K562 (cell line): ENCODE results near the gene ITPR1. TPM values are rescaled to one million over a fixed set of nuclear protein-coding genes. Genes with fewer than 3 reads are reported as not detected.

Experiments used
- ATF1 ChIP-seq, 2 experiments: fragments of 450-650 bp in 1 of 2; IDR thresholded peaks; 2 replicates each; pipeline ENCODE4 v1.6.1; 2016; ENCODE audit warnings: missing compliant biosample characterization in 1 of 2, missing genetic modification characterization in 1 of 2
- CBFA2T3 ChIP-seq: fragments of 450-650 bp; IDR thresholded peaks from 2 replicates; pipeline ENCODE4 v1.6.1; 2017
- CHCHD3 ChIP-seq: fragments of 250-450 bp; sonication (Bioruptor Pico); IDR thresholded peaks from 2 replicates; pipeline ENCODE4 v2.1.2; 2022; ENCODE audit warnings: mild to moderate bottlenecking
- ELF1 ChIP-seq: fragments of 200-800 bp; sonication (Bioruptor generic); IDR thresholded peaks from 2 replicates; pipeline ENCODE4 v1.6.1; 2016; ENCODE audit warnings: missing genetic modification characterization, missing compliant biosample characterization
- ELF4 ChIP-seq: fragments of 450-650 bp; formaldehyde crosslinking; IDR thresholded peaks from 2 replicates; pipeline ENCODE4 v1.4.0; 2022; ENCODE audit warnings: missing genetic modification characterization
- HIVEP1 ChIP-seq: fragments of 250-450 bp; sonication (Bioruptor Pico); IDR thresholded peaks from 2 replicates; pipeline ENCODE4 v1.4.0; 2020; ENCODE audit warnings: mild to moderate bottlenecking
- HMG20A ChIP-seq: fragments of 450-650 bp; formaldehyde crosslinking; conservative IDR thresholded peaks from 2 replicates; pipeline ENCODE4 v1.4.0; 2020; ENCODE audit warnings: mild to moderate bottlenecking, mixed read lengths
- KAT7 ChIP-seq: sonication (generic); formaldehyde crosslinking; IDR thresholded peaks from 2 replicates; pipeline ENCODE4 v1.8.0; 2022; ENCODE audit warnings: missing genetic modification reagents, mild to moderate bottlenecking, borderline replicate concordance
- PPARD ChIP-seq: fragments of 250-450 bp; sonication (Bioruptor Pico); IDR thresholded peaks from 2 replicates; pipeline ENCODE4 v1.8.0; 2022; ENCODE audit warnings: inconsistent platforms, mild to moderate bottlenecking, moderate library complexity
- RB1 ChIP-seq: fragments of 450-650 bp; IDR thresholded peaks from 2 replicates; pipeline ENCODE4 v1.6.1; 2017; ENCODE audit warnings: low read depth, mild to moderate bottlenecking
- RBM17 ChIP-seq: fragments of 200-400 bp; formaldehyde crosslinking; IDR thresholded peaks from 2 replicates; pipeline ENCODE4 v1.6.1; 2017; ENCODE audit warnings: low read depth, mild to moderate bottlenecking, low read length, borderline replicate concordance
- TCFL5 ChIP-seq: fragments of 250-450 bp; sonication (Bioruptor Pico); conservative IDR thresholded peaks from 2 replicates; pipeline ENCODE4 v1.6.1; 2021; ENCODE audit warnings: mild to moderate bottlenecking, moderate library complexity, matching md5 sums
- ZEB2 ChIP-seq: fragments of 450-650 bp; IDR thresholded peaks from 2 replicates; pipeline ENCODE4 v1.6.1; 2016
- ZNF696 ChIP-seq: fragments of 250-450 bp; sonication (Bioruptor Pico); conservative IDR thresholded peaks from 2 replicates; pipeline ENCODE4 v1.4.0; 2020; ENCODE audit warnings: mild to moderate bottlenecking, moderate library complexity
- polyA plus RNA-seq, 8 experiments: library from polyadenylated mRNA; depleted of rRNA in 4 of 8; stranded (reverse) in 5 of 8; unstranded in 3 of 8; fragments of >200 nt; fragmentation: Nextera tagmentation in 2 of 8; fragmentation: Illumina TruSeq in 1 of 8; extraction: Ambion mirVana in 2 of 8; extraction: Trizol in 1 of 8; gene quantifications; 2 replicates each; pipeline versions ENCODE4 v1.2.1 to v1.2.3, GENCODE V29; 2011 to 2014; ENCODE audit warnings: inconsistent platforms in 1 of 8, missing spikeins in 1 of 8
- total RNA-seq, 7 experiments: library from RNA; depleted of rRNA in 6 of 7; stranded (reverse); fragments of >200 nt in 6 of 7; fragmentation: Illumina TruSeq in 2 of 7; extraction: Trizol in 2 of 7; gene quantifications; 2 replicates each; pipeline versions ENCODE4 v1.2.1 to v1.2.3, GENCODE V29; 2011 to 2021; ENCODE audit warnings: low replicate concordance in 1 of 7
- TF ChIP-seq, protein P1 (sequence below), 2 experiments: fragments of 450-650 bp in 1 of 2; sonication (generic) in 1 of 2; formaldehyde crosslinking in 1 of 2; IDR thresholded peaks; 2 replicates each; pipeline versions ENCODE4 v1.7.1 to v1.9.0; 2016 to 2022; ENCODE audit warnings: inconsistent platforms in 1 of 2, mild to moderate bottlenecking in 1 of 2, missing genetic modification reagents in 1 of 2
- TF ChIP-seq, protein P2 (sequence below): fragments of 250-450 bp; sonication (Bioruptor Pico); IDR thresholded peaks from 2 replicates; pipeline ENCODE4 v1.4.0; 2020; ENCODE audit warnings: mild to moderate bottlenecking, moderate library complexity, borderline replicate concordance

ITPR1 gene
- total and polyA plus RNA-seq, 9 of the 15 experiments (the other 6 are each of a cell fraction or from before 2014, with no cell fraction given), result 22.4 to 40.0 (median 27.4) TPM

DNA sequence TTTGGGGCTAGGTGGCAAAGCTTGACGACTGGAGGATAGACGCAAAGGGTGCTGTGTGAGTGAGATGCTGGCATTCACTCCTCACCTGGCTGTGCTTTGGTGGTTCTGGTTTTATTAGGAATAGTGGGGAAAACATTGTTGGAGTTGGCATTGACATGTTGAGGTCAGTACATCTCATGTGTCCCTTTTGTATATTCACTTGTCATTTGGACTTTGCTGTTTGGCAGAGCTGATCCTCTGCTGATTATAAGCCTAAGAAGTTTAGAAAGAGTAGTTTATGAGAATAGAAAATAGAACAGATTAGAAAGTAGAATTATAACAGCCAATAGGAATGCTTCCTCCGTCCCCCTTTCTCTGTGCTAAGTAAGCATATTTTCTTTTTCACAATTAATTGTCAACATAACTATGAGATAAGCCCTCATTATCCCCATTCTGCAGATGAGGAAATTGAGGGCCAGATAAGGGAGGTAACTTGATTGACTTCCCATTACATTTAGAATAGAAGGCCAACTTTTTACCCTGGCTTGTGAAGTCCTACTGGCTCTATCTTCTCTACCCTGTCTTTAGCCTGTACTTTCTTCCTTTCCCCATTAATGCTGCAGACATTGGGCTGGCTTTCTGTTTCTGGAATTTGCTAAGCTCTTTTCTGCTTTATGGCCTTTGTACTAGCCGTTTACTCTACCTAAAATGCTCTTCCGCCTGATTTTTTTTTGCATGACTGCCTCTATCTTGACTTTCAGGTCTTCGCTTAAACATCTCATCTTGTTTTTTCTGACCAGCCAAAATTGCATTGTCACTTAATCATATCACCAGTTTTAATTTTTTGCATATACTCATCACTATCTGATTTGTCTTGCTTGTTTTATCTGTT, 12.8 kb downstream of the ITPR1 start (continued):
- TF ChIP-seq, protein P1, sequence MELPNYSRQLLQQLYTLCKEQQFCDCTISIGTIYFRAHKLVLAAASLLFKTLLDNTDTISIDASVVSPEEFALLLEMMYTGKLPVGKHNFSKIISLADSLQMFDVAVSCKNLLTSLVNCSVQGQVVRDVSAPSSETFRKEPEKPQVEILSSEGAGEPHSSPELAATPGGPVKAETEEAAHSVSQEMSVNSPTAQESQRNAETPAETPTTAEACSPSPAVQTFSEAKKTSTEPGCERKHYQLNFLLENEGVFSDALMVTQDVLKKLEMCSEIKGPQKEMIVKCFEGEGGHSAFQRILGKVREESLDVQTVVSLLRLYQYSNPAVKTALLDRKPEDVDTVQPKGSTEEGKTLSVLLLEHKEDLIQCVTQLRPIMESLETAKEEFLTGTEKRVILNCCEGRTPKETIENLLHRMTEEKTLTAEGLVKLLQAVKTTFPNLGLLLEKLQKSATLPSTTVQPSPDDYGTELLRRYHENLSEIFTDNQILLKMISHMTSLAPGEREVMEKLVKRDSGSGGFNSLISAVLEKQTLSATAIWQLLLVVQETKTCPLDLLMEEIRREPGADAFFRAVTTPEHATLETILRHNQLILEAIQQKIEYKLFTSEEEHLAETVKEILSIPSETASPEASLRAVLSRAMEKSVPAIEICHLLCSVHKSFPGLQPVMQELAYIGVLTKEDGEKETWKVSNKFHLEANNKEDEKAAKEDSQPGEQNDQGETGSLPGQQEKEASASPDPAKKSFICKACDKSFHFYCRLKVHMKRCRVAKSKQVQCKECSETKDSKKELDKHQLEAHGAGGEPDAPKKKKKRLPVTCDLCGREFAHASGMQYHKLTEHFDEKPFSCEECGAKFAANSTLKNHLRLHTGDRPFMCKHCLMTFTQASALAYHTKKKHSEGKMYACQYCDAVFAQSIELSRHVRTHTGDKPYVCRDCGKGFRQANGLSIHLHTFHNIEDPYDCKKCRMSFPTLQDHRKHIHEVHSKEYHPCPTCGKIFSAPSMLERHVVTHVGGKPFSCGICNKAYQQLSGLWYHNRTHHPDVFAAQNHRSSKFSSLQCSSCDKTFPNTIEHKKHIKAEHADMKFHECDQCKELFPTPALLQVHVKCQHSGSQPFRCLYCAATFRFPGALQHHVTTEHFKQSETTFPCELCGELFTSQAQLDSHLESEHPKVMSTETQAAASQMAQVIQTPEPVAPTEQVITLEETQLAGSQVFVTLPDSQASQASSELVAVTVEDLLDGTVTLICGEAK (IDR thresholded peaks at IDR 0.05), result 0 out of 2 replicates have a peak, but pooled peaks have one; percentile 30
- TF ChIP-seq, protein P1 (CRISPR knock-in tag; IDR thresholded peaks at IDR 0.05), result no peak
- no peak for TF ChIP-seq CHCHD3 (CRISPR knock-in tag)
- TF ChIP-seq ELF4 (CRISPR knock-in tag), result 0 out of 2 replicates have a peak, but pooled peaks have one; percentile 28
- TF ChIP-seq, protein P2, sequence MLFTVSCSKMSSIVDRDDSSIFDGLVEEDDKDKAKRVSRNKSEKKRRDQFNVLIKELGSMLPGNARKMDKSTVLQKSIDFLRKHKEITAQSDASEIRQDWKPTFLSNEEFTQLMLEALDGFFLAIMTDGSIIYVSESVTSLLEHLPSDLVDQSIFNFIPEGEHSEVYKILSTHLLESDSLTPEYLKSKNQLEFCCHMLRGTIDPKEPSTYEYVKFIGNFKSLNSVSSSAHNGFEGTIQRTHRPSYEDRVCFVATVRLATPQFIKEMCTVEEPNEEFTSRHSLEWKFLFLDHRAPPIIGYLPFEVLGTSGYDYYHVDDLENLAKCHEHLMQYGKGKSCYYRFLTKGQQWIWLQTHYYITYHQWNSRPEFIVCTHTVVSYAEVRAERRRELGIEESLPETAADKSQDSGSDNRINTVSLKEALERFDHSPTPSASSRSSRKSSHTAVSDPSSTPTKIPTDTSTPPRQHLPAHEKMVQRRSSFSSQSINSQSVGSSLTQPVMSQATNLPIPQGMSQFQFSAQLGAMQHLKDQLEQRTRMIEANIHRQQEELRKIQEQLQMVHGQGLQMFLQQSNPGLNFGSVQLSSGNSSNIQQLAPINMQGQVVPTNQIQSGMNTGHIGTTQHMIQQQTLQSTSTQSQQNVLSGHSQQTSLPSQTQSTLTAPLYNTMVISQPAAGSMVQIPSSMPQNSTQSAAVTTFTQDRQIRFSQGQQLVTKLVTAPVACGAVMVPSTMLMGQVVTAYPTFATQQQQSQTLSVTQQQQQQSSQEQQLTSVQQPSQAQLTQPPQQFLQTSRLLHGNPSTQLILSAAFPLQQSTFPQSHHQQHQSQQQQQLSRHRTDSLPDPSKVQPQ, result no peak
- no peak for TF ChIP-seq RB1
- peak; percentile 22; the same call in 1 of the 2 replicates for TF ChIP-seq ELF1
- TF ChIP-seq PPARD (CRISPR knock-in tag), result no peak
- TF ChIP-seq RBM17, result no peak
- TF ChIP-seq HMG20A, result no peak
- no peak for TF ChIP-seq KAT7 (CRISPR knock-in tag)
- no peak for TF ChIP-seq ZNF696
- peak; percentile 39; the same call in 1 of the 2 replicates for TF ChIP-seq ZEB2
- TF ChIP-seq ATF1 (CRISPR knock-in tag; IDR thresholded peaks at IDR 0.05), result no peak
- TF ChIP-seq ATF1 (tag; IDR thresholded peaks at IDR 0.05), result 0 out of 2 replicates have a peak, but pooled peaks have one; percentile 6
- no peak for TF ChIP-seq TCFL5 (CRISPR knock-in tag)
- peak; percentile 32; the same call in 1 of the 2 replicates for TF ChIP-seq CBFA2T3
- TF ChIP-seq HIVEP1 (CRISPR knock-in tag), result no peak
